GM18508 (cell line): Measurements from ENCODE around the gene AUH.

ENCODE experiments used
- ATAC-seq: cut with Tn5 transposase; IDR thresholded peaks from one replicate; pipeline ENCODE4 v1.9.1; 2021; ENCODE audit warnings: moderate number of reproducible peaks; ENCODE audit not compliant: insufficient read depth, unreplicated experiment

AUH gene

DNA sequence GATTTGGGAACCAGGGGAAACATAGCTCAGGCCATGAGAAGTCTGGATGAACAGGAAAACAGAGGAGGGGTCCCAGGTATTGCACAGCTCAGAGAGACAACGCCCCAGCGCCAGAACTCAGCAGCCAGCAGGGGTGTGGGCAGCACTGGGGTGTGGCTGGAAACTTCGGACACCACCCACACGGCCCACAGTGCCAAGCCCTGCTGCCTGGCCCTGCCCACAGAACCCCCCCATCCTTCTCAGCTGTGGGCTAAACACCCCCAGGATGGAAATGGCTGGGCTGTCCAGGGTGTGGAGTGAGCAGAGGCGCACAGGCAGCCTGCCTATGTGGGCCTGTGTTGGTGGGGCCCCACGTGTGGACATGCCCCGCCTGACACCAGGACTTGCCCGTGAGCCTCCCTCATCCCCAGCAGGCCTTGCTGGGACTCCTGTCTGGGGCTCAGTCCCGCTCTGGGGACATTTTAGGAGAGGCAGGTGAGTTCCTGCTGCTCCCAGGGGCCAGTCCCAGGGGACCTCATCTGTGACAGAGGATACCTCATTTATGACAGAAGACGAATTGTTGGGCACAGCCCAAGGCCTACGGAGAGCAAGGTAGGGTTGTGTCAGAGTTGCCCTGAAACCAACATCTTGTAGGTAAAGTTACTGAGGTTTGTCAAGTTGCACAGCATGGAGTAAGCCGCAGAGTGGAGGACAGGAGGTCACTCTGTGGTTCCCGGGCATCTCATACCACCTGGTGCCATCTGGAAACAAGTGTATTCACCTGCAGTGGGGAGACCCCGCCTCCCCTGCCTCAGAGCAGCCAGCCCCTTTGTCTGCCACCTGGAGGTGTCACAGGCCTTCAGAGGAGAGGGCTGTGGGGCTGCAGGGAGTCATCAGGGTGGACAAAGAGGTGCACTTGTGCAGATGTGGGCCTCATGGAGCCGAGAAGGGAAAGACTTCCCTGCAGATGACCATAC, 183.2 kb downstream of the AUH start:
- ATAC-seq = no peak

DNA sequence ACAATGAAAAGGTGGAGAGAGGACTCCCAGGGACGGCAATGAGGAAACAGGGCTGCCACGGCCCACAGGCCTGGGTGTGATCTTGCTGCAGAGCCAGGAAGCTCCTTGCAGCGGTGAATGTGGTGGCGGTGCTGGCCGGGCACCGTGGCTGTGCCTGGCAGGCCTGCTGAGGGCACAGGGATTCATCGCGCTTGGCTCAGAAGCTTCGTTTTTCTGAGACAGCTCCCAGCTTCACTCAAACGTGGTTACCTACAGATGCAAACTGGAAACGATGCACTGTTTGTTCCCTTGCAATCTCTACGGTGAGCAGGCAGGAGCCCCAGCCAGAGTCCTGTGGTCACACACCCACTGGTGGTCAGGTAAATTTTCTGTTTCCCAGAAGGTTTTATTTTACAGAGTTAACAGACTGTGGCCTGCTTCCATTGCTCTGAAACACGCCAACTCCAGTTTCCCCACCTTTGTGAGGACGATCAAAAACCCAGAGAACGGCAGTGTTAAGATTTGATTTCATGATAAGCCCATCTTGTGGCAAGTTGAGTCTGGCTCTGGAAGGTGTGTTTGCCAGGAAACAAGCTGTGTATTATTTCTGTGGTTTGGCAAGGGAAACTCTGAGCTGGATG, 183.9 kb downstream of the AUH start:
- ATAC-seq = no peak

DNA sequence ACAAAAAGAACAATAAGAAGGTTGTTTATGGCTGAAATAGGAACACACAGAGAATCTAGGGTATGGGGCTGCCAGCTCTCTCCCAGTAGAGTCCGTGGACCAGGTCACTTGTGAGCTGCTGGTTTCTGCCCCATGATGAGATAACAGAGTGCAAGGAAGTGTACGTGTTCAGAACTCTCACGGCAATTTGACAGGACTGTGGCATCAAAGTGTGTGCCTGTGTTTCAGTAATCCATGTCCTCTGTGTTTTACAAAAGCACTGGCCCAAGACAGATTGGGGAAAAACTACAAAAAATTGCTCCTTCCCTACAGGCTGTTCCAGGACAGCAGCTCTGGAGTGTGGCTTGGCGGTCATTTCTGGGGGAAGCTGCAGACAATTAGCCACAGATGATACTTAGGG, 184.6 kb downstream of the AUH start:
- ATAC-seq = no peak

DNA sequence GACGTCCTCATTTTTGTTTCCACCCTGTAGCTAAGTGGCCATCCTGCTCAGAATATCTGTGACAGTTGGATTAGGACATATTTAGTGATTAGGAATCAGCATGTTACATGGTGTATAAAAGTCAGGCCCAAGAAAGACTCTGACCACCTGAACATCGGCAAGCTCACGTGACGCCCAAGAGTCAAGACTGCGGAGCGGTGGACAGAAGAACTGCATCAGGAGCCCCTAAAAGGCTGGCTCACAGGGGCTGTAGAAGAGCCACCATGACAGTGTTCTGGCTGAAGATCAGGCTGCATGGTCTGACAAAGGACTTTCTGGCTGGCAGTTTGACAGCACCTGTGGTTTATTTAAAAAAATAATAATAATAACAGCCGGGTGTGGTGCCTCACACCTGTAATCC, 185.3 kb downstream of the AUH start:
- ATAC-seq = no peak

DNA sequence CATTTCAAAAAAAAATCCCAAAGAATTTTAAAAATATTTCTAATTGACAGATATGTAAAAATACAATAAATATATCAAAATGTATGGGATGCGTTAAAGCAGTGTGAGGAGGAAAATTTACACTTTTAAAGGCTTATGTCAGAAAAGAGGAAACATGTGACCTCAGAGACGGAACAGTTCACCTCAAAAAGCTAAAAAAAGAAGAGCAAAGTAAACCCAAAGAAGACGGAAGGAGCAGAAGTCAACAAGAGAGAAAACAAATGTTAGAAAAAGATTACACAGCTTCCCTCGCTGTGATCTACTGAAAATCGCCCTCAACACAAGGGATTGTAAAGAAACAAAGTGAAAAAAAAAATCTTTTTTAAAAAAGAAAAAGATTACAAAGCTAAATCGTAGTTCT, 186.9 kb downstream of the AUH start:
- no peak for ATAC-seq

DNA sequence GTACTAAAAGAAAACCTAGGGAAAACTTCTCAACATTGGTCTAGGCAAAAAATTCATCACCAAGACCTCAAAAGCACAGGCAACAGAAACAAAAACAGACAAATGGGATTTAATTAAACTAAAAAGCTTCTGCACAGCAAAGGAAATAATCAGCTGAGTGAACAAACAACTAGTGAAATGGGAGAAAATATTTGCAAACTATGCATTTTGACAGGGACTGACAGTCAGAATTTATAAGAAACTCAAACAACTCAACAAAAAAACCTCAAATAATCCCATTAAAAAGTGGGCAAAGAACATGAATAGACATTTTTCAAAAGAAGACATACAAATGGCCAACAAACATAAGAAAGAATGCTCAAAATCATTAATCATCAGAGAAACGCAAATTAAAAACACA, 189.4 kb downstream of the AUH start:
- no peak for ATAC-seq

DNA sequence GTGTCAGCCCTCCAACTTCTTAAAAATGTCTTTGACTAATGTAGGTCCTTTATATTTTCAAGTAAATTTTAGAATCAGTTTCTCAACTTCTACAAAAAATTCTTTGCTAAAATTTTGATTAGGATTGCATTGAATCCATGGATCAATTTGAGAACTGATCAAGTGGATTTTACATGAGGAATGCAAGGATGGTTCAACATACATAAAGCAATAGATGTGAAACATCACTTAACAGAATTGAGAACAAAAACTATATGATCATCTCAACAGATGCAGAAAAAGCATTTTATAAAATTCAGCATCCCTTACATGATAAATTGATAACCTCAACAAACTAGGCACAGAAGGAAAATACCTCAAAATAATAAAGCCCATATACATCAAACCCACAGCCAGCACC, 190.8 kb downstream of the AUH start:
- no peak for ATAC-seq

DNA sequence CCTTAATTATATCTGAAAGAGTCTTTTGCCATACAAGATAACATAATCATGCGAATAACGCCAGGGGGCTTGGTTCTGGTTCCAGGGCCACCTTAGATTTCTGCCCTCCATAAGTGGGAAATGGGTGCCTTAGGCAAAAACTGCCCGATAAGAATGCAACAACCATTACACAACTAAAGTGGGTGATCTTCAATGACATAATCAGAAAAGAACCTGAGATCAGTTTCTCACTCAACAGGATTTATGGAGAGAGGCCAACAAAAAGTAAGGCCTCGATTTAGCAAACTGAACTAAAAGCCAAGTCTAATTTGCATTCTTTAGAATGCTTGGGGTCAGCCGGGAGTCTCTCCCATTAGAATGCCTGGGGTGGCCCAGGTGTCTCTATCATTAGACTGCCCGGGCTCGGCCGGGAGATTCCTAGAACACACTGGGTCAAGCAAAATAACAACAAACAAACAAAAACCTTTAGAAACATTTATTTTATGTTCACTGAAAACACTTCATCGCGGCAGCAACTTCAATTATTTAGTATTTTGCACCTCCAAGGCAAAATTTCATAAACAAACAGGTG, 194.8 kb downstream of the AUH start:
- ATAC-seq = no peak

DNA sequence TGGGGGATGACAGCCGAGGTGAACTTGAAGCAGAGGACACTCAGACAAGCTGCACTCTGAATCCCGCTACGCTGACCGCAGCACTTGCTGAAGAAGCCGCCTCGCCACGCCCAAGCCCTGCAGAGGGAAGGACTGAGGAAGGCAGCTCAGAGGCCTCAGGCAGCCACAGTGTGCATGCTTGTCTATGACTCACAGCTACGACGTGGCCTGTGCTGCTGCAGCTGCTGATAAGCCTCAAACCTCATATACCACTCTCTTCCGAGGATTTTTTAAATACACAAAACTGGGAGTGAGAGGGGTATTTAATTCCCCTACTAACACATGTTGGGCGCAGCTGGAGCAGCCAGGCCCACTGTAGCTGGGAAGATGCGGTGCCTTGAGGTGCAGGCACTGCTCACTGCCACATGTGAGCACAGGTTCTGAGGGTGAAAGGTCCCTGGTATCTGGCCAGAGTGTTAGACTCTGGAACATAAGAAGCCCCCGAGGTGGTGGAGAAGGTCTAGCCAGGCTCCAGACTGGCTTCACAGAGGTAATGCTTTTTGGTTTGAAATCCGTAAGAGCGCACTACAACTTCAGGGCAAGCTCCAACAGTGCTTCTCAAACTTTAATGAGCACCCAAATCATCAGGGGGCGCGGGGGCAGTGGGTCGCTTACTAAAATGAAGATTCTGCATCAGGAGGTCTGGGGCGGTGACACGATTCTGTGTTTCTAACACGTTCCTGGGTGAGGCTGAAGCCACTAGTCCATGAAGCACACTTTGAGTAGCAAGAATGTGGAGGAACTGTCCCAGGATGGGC, 196.8 kb downstream of the AUH start:
- no peak for ATAC-seq
